SW480 (cell line): ENCODE data around the gene SLU7.

Source experiments
- DNase-seq: peaks from one replicate; pipeline ENCODE4 v3.0.0-alpha.2; 2016; ENCODE audit warnings: low spot score

SLU7 gene

DNA sequence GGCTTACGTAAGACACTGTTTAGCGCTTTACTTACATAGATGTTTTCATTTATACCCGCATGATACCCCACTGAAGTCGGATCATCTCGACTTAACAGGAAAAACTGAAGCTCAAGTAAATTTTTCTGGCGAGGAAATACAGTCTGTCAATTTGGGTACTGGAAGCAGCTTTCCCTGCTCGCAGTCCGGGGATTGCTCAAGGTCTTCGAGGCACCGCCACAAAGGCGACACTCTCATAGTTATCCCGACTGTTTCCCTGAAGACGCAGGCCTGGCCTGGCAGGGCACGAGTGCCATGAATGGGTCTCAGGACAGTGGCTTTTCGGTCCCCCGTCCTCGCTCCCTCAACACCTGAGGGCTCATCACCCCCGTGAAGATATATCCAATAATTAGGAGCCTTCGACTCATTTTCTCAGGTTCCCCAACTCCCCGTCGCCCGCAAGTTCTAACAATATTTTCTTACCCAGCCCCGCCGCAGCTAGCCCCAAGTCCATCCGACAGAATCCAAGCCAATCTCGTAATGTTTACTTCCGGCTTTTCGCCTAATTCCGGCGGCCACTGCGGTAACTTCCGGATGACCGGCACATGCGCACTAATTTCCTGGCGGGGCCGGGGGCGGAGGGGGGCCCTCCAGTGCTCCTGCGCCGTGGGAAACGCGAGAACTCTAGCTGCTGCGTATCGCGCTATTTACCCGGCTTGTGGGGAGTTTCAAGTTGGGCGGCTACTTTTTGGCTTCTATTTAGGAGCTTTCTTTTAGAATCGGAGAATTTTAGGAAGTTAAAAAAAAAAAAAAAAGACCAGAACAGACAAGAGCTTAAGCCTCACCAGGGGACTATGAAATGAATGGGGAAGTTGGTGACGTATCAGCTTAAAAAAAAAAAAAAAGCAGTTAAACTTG is at the start of gene SLU7:
Gene SLU7 (minus strand): TSS at position 521 of the 897 bp plus-strand sequence. CDS start 3,787 bp downstream, outside the sequence.
- DNase-seq, result peak; percentile 94

- DNase-seq, result no peak
Measured at GRCh38 chr5:160468363-160468975, 49.6 kb upstream of the SLU7 start.

- DNase-seq, result peak; percentile 75
Measured at GRCh38 chr5:160467555-160468362, 48.9 kb upstream of the SLU7 start.

- no peak for DNase-seq
Measured at GRCh38 chr5:160466889-160467554, 48.1 kb upstream of the SLU7 start.

GRCh38 chr5:160466116-160466515 is 47.2 kb upstream of the SLU7 start:
- DNase-seq, result no peak

DNA sequence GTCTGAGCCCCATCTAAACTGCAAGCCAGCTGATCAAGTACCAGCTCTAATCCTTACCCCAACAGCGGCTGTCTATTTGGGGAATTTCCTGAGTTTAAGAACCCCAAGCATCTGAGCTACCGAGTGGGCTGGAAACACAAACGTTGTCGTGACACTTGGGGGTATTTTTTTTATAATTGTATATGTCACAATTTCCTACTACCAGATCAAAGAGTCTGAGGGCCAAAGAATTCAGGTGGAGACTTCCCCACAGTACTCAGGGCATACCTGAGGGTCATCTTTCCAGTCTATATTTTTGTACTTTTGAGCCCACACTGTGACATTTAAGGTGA is 45.6 kb upstream of the SLU7 start:
- DNase-seq, result peak; percentile 14

DNA sequence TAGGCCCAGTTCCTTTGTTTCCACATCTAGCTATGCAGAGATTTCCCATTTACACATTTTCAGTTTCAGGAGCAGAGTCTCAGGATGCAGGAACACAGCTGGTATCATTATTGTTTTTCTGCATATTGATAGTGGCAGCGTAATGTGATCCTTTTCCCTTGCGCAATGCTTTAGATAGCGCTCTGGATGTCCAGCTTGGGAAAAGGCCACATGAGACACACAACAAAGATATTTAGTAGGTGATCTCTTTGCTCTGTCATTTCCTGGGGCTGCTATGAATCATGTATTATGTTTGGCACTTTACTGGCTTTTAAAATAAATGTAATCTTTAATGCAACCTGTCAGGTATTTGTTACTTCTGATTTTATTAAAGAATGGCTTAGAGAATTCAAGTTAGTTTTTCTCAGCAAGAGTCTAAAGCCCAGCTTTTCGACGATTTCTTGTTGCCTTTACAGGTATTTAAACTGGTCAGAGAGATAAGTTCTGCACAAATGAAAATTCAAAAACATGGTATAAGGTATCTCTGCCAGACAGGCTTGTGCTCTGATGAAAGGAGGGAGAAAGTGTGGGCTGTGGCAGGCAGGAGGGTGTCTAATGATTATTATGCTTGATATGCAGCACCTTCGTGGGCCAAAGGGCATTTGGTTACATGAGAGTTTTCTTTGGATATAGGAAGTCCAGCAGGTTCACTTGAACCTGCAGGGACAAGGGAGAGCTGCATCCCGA is 45.0 kb upstream of the SLU7 start:
- DNase-seq, result peak; percentile 77

DNA sequence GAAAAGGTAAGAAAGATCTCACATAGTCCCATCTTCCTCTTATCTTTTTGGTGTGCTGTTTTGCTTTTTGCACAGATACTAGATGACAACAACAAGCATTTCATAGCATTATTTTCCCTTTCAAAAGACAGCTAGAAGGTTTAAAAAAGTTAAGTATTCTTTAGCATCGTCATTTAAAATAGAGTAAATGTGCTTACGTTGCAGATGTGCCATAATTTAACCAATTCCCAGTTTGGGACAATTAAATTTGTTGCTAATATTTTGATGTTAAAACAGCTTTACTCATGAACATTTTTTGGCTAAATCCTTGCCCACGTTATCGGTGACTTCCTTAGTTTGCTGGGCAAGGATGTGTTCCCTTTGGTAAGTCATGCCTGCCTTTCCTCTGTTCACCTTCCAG is 44.3 kb upstream of the SLU7 start:
- no peak for DNase-seq

- DNase-seq, result no peak
Measured at GRCh38 chr5:160462167-160462566, 43.3 kb upstream of the SLU7 start.

DNA sequence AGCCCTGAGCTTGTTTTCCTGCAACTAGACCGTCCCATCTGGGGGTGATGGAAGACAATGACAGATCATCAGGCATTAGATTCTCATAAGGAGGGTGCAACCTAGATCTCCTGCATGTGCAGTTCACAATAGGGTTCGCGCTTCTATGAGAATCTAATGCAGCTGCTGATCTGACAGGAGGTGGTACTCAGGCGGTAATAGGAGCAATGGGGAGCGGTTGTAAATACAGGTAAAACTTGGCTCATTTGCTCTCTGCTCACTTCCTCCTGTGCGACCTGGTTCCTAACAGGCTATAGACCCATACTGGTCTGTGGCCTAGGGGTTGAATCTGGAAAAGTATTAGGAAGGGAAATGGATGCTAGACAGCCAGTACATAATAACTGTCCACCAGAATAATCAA is 42.5 kb upstream of the SLU7 start:
- DNase-seq, result no peak

GRCh38 chr5:160460377-160461049 is 41.6 kb upstream of the SLU7 start:
- DNase-seq, result no peak

DNA sequence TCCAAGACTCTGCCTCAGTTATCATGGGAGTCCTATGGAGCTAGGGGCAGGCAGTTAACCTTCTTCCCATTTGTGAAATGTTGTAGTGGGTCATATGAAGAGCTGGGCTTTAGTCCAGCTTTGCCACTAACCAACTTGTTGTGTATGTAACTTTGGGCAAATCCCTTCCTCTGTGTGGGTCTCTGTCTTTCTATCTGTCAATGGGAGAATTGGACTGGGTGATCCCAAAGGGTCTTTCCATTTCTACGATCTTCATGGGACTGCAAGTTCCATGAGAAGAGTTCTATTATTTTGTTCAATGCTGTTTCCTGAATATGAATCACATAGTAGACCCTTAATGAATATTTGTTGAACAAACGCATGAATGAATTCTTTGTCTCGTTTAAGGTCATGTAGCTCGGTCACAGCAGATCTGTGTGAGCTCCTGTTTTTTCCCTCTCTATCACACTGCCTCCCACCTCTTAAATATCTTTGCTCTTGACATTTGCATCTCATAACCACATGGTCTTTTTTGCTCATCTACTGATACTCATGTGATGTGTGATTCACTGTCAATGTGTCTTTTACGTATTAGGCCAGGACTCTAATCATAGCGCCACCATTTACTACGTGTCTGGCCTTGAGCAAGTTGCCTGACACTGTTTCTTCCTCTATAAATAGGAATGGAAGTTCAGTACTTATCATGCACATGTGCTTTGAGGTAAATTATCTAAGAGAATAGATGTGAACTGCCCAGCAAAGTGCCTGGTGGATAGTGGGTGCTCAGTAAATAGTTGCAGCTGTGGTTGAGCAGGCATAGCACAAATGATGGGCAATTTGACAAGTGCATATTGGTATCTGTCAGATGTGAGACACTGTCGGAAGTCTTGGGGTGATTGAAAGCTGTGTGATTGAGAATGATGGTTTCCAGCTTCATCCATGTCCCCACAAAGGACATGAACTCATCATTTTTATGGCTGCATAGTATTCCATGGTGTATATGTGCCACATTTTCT is 40.2 kb upstream of the SLU7 start:
- DNase-seq, result no peak

- no peak for DNase-seq
Measured at GRCh38 chr5:160457252-160457651, 38.4 kb upstream of the SLU7 start.

- no peak for DNase-seq
Measured at GRCh38 chr5:160456480-160457177, 37.7 kb upstream of the SLU7 start.

DNA sequence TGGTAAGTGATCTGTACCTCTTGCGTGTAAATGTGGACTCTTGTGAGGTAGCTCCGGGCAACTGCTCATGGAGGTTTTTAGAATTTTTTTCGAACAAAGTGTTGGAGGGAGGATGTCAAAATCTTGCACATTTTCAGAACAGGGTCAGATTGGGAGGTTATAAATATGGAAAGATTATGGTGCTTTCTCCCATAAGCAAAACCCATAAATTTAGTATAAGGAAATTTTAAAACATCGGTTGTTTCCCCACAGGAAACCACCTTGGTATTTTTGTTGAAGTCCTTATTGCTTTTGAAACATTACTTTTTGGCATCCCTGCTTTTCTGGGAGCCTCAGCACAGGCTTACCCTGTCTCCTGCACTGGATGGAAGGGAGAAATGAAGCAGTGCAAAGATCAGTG is 36.7 kb upstream of the SLU7 start:
- DNase-seq, result no peak

DNA sequence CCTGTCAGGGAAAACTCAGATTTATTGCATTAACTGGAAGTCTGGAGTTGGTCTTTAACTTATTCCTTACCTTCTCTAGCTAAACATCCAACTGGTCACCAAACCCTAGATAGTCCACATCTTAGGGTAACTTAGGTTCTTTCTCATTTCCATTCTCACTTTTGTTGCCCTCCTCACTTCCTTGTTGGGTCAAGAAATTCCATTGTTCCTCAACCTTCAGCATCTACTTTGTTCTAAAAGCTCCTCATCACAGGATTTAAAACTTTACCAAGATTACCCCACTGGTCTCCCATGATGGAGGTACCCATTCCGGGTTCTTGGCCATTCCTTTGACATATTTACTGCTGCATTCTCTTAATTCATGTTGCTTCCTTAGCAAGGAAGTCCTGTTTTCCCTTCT is 34.9 kb upstream of the SLU7 start:
- no peak for DNase-seq

GRCh38 chr5:160452795-160453194 is 33.9 kb upstream of the SLU7 start:
- no peak for DNase-seq

DNA sequence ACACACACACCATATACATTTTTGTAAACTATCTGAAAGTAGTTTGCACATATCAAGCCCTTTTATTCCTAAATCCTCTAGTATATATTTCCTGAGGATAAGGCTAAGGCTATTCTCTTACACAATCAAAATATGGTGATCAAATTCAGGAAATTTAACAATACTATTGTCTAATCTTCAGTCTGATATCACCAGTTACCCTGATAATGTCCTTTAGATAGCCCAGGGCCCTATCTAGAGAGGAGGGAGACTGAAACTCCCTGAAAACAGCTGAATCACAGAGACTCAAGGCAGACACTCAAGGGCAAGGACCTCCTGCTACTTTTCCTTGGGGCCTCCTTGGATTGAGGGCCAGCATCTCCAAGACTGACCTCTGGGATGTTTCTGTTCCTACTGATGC is 33.2 kb upstream of the SLU7 start:
- DNase-seq, result no peak

DNA sequence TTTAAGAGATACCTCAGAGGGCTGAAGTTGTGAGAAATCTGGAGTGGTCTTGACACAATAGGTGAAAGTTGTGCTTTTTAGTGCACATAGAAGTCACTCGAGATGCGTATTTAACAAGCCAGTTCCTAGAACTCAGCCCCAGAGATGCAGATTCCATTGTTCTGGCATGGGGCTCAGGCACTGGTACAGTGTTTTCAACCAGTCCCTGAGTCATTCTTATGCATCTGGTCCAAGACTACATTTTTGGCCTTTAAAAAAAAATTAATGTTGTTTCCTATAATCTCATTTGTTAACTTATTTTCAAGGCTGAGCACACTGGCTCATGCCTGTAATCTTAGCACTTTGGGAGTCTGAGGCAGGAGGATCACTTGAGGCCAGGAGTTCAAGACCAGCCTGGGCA is 32.4 kb upstream of the SLU7 start:
- no peak for DNase-seq
